HEK293 (cell line): Measurements from ENCODE around the gene SRD5A1.

ENCODE experiments used
- CTCF ChIA-PET: fragments of 350-600 bp; formaldehyde crosslinking; extraction: SDS; loops from one replicate; lab custom pipeline; 2021; ENCODE audit warnings: antibody characterized with exemption; lab: Yijun Ruan, JAX
- POLR2A ChIA-PET: fragments of 300-600 bp; formaldehyde crosslinking; extraction: SDS; loops from one replicate; lab custom pipeline; 2020; ENCODE audit warnings: antibody characterized with exemption, inconsistent platforms; lab: Yijun Ruan, JAX
- H3K27ac ChIP-seq: fragments of 200-500 bp; sonication (Bioruptor generic); 2 replicates; pipeline ENCODE4 v1.5.1; 2014; ENCODE audit warnings: low read depth, low read length, control low read depth, inconsistent platforms; ENCODE audit errors: extremely low read depth
- H3K36me3 ChIP-seq, 2 experiments: fragments of 200-500 bp in 1 of 2; sonication (Bioruptor generic) in 1 of 2; 1 replicate in 1 of 2; 2 replicates in 1 of 2; pipeline ENCODE4 v1.5.1; 2014 to 2017; ENCODE audit warnings: inconsistent platforms in 2 of 2, low read length in 2 of 2; ENCODE audit not compliant: control insufficient read depth in 2 of 2, insufficient read depth in 1 of 2
- H3K4me1 ChIP-seq: fragments of 200-500 bp; sonication (Bioruptor generic); 2 replicates; pipeline ENCODE4 v1.5.1; 2014; ENCODE audit warnings: mild to moderate bottlenecking, low read length, inconsistent platforms; ENCODE audit not compliant: control insufficient read depth, insufficient read depth
- H3K4me3 ChIP-seq: 2 replicates; pipeline ENCODE4 v1.5.1; 2011; ENCODE audit warnings: low read depth, mild to moderate bottlenecking, control low read depth, low read length, moderate library complexity
- H3K9me3 ChIP-seq: fragments of 200-500 bp; sonication (Bioruptor generic); 2 replicates; pipeline ENCODE4 v1.5.1; 2014; ENCODE audit warnings: low read depth, low read length, inconsistent platforms; ENCODE audit not compliant: control insufficient read depth, insufficient read depth
- BCL11A ChIP-seq: fragments of 450-650 bp; formaldehyde crosslinking; IDR thresholded peaks from 2 replicates; pipeline ENCODE4 v1.5.1; 2016; ENCODE audit warnings: low read depth, missing biosample characterization, missing genetic modification characterization
- FEZF1 ChIP-seq: fragments of 450-650 bp; formaldehyde crosslinking; IDR thresholded peaks from 2 replicates; pipeline ENCODE4 v1.5.1; 2016; ENCODE audit warnings: missing biosample characterization, missing genetic modification characterization
- HOXA7 ChIP-seq: sonication (generic); formaldehyde crosslinking; IDR thresholded peaks from 2 replicates; pipeline ENCODE4 v1.8.1; 2022; ENCODE audit warnings: missing genetic modification reagents, borderline replicate concordance
- KLF1 ChIP-seq: fragments of 450-650 bp; formaldehyde crosslinking; IDR thresholded peaks from 2 replicates; pipeline ENCODE4 v1.5.1; 2016; ENCODE audit warnings: missing biosample characterization, missing genetic modification characterization
- PRDM1 ChIP-seq: fragments of 450-650 bp; formaldehyde crosslinking; IDR thresholded peaks from 2 replicates; pipeline ENCODE4; 2016; ENCODE audit warnings: missing biosample characterization, missing genetic modification characterization
- SCRT1 ChIP-seq: fragments of 450-650 bp; formaldehyde crosslinking; IDR thresholded peaks from 2 replicates; pipeline ENCODE4 v1.5.1; 2016; ENCODE audit warnings: missing biosample characterization, missing genetic modification characterization, borderline replicate concordance
- ZBTB8A ChIP-seq: fragments of 450-650 bp; formaldehyde crosslinking; IDR thresholded peaks from 2 replicates; pipeline ENCODE4 v1.5.1; 2016; ENCODE audit warnings: missing biosample characterization, missing genetic modification characterization
- ZEB2 ChIP-seq: fragments of 450-650 bp; formaldehyde crosslinking; IDR thresholded peaks from 2 replicates; pipeline ENCODE4 v1.5.1; 2016; ENCODE audit warnings: missing biosample characterization, missing genetic modification characterization
- ZIC2 ChIP-seq: fragments of 450-650 bp; formaldehyde crosslinking; IDR thresholded peaks from 2 replicates; pipeline ENCODE4 v1.5.1; 2016; ENCODE audit warnings: missing biosample characterization, missing genetic modification characterization
- ZNF10 ChIP-seq: fragments of 450-650 bp; formaldehyde crosslinking; IDR thresholded peaks from 2 replicates; pipeline ENCODE4 v1.5.1; 2017; ENCODE audit warnings: missing biosample characterization, missing genetic modification characterization
- ZNF23 ChIP-seq: fragments of 450-650 bp; formaldehyde crosslinking; IDR thresholded peaks from 2 replicates; pipeline ENCODE4 v1.5.1; 2016; ENCODE audit warnings: missing biosample characterization, missing genetic modification characterization, borderline replicate concordance
- ZNF239 ChIP-seq: fragments of 450-650 bp; formaldehyde crosslinking; IDR thresholded peaks from 2 replicates; pipeline ENCODE4 v1.5.1; 2016; ENCODE audit warnings: missing biosample characterization, missing genetic modification characterization
- ZNF24 ChIP-seq: fragments of 450-650 bp; formaldehyde crosslinking; IDR thresholded peaks from 2 replicates; pipeline ENCODE4 v1.5.1; 2016; ENCODE audit warnings: missing biosample characterization, missing genetic modification characterization
- ZNF274 ChIP-seq, 2 experiments: fragments of 200-500 bp in 1 of 2; fragments of 450-650 bp in 1 of 2; sonication (Bioruptor generic) in 1 of 2; formaldehyde crosslinking in 1 of 2; IDR thresholded peaks; 2 replicates each; pipeline versions ENCODE4 v1.5.1 to v1.6.1; 2014 to 2016; ENCODE audit warnings: borderline replicate concordance in 1 of 2, inconsistent platforms in 1 of 2, low read length in 1 of 2, missing biosample characterization in 1 of 2, missing genetic modification characterization in 1 of 2
- ZNF311 ChIP-seq: fragments of 450-650 bp; formaldehyde crosslinking; IDR thresholded peaks from 2 replicates; pipeline ENCODE4 v1.5.1; 2017; ENCODE audit warnings: missing biosample characterization, missing genetic modification characterization, borderline replicate concordance
- ZNF391 ChIP-seq: fragments of 450-650 bp; formaldehyde crosslinking; IDR thresholded peaks from 2 replicates; pipeline ENCODE4 v1.5.1; 2016; ENCODE audit warnings: low read depth, missing biosample characterization, missing genetic modification characterization, borderline replicate concordance
- ZNF48 ChIP-seq: fragments of 450-650 bp; formaldehyde crosslinking; IDR thresholded peaks from 2 replicates; pipeline ENCODE4 v1.5.1; 2016; ENCODE audit warnings: missing biosample characterization, missing genetic modification characterization
- ZNF560 ChIP-seq: fragments of 450-650 bp; formaldehyde crosslinking; IDR thresholded peaks from 2 replicates; pipeline ENCODE4 v1.5.1; 2017; ENCODE audit warnings: missing biosample characterization, missing genetic modification characterization, borderline replicate concordance
- ZNF585B ChIP-seq: fragments of 450-650 bp; formaldehyde crosslinking; IDR thresholded peaks from 2 replicates; pipeline ENCODE4 v1.5.1; 2016; ENCODE audit warnings: missing biosample characterization, missing genetic modification characterization
- ZNF600 ChIP-seq: fragments of 450-650 bp; formaldehyde crosslinking; IDR thresholded peaks from 2 replicates; pipeline ENCODE4 v1.5.1; 2016; ENCODE audit warnings: missing biosample characterization, missing genetic modification characterization
- ZNF626 ChIP-seq: fragments of 450-650 bp; sonication (Bioruptor Pico); formaldehyde crosslinking; IDR thresholded peaks from 2 replicates; pipeline ENCODE4 v1.5.1; 2018; ENCODE audit warnings: missing biosample characterization, missing genetic modification characterization, inconsistent platforms
- ZNF677 ChIP-seq: fragments of 450-650 bp; IDR thresholded peaks from 2 replicates; pipeline ENCODE4 v1.5.0; 2018; ENCODE audit warnings: missing biosample characterization, mild to moderate bottlenecking, missing genetic modification characterization, moderate library complexity
- ZSCAN30 ChIP-seq: fragments of 450-650 bp; IDR thresholded peaks from 2 replicates; pipeline ENCODE4 v1.5.1; 2018; ENCODE audit warnings: missing biosample characterization, mild to moderate bottlenecking, missing genetic modification characterization, moderate library complexity
- TF ChIP-seq, protein P1 (sequence below): fragments of 450-650 bp; formaldehyde crosslinking; IDR thresholded peaks from 2 replicates; pipeline ENCODE4 v1.5.1; 2016; ENCODE audit warnings: missing biosample characterization, missing genetic modification characterization
- TF ChIP-seq, protein P2 (sequence below): fragments of 450-650 bp; formaldehyde crosslinking; IDR thresholded peaks from 2 replicates; pipeline ENCODE4 v1.5.1; 2016; ENCODE audit warnings: missing biosample characterization, missing genetic modification characterization, low read depth
- TF ChIP-seq, protein P3 (sequence below): fragments of 450-650 bp; formaldehyde crosslinking; IDR thresholded peaks from 2 replicates; pipeline ENCODE4 v1.5.1; 2017; ENCODE audit warnings: missing biosample characterization, missing genetic modification characterization
- TF ChIP-seq, protein P4 (sequence below): fragments of 450-650 bp; formaldehyde crosslinking; IDR thresholded peaks from 2 replicates; pipeline ENCODE4 v1.5.1; 2016; ENCODE audit warnings: missing biosample characterization, missing genetic modification characterization

The SRD5A1 gene

DNA sequence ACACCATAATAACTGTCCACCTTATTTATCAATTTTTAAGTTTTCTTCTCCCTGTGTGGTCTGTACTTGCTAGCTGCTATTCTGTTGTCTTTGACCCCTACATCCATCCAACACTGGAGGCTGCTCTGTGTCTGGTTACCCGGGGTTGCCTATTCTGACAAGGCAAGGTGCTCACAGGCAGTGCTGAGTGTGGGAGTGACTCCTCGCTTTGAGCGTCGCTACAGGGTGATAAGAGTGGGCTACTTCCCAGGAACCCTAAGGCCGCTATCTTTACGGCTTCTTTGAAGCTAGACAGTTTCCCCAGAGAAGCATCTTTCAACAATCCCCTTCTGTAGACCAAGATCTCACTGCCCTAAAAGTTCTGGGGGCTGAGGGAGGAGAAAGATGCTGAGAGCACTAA is 35.7 kb upstream of the SRD5A1 start (continued):
- TF ChIP-seq, protein P1, sequence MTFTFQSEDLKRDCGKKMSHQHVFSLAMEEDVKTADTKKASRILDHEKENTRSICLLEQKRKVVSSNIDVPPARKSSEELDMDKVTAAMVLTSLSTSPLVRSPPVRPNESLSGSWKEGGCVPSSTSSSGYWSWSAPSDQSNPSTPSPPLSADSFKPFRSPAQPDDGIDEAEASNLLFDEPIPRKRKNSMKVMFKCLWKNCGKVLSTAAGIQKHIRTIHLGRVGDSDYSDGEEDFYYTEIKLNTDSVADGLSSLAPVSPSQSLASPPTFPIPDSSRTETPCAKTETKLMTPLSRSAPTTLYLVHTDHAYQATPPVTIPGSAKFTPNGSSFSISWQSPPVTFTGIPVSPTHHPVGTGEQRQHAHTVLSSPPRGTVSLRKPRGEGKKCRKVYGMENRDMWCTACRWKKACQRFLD (tag by site-specific recombination) = no peak

DNA sequence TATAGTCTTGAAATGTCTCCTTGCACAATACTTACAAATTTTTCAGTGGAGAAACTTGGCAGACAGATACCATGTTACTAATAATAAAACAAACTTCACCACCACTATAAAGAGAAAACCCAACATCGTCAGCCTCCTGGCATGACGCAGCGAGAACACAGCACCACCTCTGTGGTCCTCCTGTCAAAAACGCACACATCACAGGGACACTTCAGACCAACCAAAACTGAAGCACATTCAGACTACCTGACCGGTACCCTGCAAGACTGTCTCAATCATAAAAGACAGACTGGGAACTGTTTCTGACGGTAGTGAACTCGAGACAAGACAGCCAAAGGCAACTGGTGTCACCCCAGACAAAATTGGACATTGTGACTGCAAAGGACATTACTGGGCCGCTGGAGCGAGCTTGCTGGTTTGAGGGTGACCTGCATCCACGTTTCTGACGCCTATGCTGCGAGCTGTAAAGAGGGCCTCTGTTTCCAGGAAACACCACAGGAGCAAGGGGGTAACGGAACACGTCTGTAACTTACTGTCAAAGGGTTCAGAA is 34.8 kb upstream of the SRD5A1 start:
- ChIA-PET POLR2A (no interaction called here), CTCF (interaction anchor here (0.8 kb wide), 1 partner anchor 12 kb away, joined by 3 read pairs; no protein-coding TSS in a partner anchor)
- no peak overlapping the region for H3K27ac ChIP-seq
- H3K36me3 ChIP-seq = peaks cover 35 to 64% of the 10 kb centered on the region in 2 experiments
- TF ChIP-seq, protein P2, sequence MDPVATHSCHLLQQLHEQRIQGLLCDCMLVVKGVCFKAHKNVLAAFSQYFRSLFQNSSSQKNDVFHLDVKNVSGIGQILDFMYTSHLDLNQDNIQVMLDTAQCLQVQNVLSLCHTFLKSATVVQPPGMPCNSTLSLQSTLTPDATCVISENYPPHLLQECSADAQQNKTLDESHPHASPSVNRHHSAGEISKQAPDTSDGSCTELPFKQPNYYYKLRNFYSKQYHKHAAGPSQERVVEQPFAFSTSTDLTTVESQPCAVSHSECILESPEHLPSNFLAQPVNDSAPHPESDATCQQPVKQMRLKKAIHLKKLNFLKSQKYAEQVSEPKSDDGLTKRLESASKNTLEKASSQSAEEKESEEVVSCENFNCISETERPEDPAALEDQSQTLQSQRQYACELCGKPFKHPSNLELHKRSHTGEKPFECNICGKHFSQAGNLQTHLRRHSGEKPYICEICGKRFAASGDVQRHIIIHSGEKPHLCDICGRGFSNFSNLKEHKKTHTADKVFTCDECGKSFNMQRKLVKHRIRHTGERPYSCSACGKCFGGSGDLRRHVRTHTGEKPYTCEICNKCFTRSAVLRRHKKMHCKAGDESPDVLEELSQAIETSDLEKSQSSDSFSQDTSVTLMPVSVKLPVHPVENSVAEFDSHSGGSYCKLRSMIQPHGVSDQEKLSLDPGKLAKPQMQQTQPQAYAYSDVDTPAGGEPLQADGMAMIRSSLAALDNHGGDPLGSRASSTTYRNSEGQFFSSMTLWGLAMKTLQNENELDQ (tag by site-specific recombination) = no peak
- TF ChIP-seq ZNF391 (tag by site-specific recombination) (no peak), ZIC2 (tag by site-specific recombination) (no peak), ZNF311 (tag by site-specific recombination) (no peak), ZNF24 (no peak), ZNF585B (tag by site-specific recombination) (no peak), BCL11A (tag by site-specific recombination) (no peak), ZNF274 (IDR thresholded peaks at IDR 0.05; ENCODE audit: low read length) (no peak), ZNF274 (tag by site-specific recombination; IDR thresholded peaks at IDR 0.05; ENCODE audit: borderline replicate concordance) (no peak), ZNF239 (tag by site-specific recombination) (no peak), KLF1 (tag by site-specific recombination) (no peak)
- no peaks in the 10 kb centered on the region for H3K9me3 ChIP-seq
- no peaks in the 10 kb centered on the region for H3K4me1 ChIP-seq
- no peak overlapping the region for H3K4me3 ChIP-seq

DNA sequence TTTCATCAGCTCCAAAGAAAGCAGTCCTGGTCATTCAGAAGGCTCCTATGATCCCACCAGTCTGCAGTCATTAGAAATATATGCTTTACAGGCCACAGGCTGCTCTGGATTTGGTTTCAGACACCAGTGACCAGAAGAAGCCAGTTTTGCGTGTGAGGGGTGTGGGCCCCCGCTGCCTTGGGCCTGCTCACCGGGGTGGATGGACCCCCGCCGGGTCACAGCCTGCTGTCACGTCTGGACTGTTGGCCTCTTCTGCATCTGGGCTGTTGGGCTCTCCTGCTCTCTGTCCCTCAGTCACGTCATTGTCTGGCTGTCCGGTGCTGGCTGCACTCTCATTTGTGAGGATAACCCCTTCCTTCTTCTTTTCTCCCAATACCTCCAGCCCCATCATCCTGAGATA is 33.5 kb upstream of the SRD5A1 start:
- no peaks in the 10 kb centered on the region for H3K4me1 ChIP-seq
- H3K27ac ChIP-seq = no peak overlapping the region
- no peak overlapping the region for H3K4me3 ChIP-seq
- TF ChIP-seq PRDM1 (no peak), ZNF677 (tag by site-specific recombination) (no peak), ZNF626 (tag by site-specific recombination) (no peak), ZNF10 (tag by site-specific recombination) (no peak), ZBTB8A (tag by site-specific recombination) (no peak), ZNF560 (tag by site-specific recombination) (no peak), FEZF1 (no peak), SCRT1 (tag by site-specific recombination) (no peak), ZEB2 (tag by site-specific recombination) (no peak), ZSCAN30 (tag by site-specific recombination) (no peak), ZNF600 (tag by site-specific recombination) (no peak), ZNF48 (tag by site-specific recombination) (no peak), ZNF23 (no peak), HOXA7 (CRISPR knock-in tag) (no peak)
- TF ChIP-seq, protein P3, sequence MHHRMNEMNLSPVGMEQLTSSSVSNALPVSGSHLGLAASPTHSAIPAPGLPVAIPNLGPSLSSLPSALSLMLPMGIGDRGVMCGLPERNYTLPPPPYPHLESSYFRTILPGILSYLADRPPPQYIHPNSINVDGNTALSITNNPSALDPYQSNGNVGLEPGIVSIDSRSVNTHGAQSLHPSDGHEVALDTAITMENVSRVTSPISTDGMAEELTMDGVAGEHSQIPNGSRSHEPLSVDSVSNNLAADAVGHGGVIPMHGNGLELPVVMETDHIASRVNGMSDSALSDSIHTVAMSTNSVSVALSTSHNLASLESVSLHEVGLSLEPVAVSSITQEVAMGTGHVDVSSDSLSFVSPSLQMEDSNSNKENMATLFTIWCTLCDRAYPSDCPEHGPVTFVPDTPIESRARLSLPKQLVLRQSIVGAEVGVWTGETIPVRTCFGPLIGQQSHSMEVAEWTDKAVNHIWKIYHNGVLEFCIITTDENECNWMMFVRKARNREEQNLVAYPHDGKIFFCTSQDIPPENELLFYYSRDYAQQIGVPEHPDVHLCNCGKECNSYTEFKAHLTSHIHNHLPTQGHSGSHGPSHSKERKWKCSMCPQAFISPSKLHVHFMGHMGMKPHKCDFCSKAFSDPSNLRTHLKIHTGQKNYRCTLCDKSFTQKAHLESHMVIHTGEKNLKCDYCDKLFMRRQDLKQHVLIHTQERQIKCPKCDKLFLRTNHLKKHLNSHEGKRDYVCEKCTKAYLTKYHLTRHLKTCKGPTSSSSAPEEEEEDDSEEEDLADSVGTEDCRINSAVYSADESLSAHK (tag by site-specific recombination) = no peak
- TF ChIP-seq, protein P4, sequence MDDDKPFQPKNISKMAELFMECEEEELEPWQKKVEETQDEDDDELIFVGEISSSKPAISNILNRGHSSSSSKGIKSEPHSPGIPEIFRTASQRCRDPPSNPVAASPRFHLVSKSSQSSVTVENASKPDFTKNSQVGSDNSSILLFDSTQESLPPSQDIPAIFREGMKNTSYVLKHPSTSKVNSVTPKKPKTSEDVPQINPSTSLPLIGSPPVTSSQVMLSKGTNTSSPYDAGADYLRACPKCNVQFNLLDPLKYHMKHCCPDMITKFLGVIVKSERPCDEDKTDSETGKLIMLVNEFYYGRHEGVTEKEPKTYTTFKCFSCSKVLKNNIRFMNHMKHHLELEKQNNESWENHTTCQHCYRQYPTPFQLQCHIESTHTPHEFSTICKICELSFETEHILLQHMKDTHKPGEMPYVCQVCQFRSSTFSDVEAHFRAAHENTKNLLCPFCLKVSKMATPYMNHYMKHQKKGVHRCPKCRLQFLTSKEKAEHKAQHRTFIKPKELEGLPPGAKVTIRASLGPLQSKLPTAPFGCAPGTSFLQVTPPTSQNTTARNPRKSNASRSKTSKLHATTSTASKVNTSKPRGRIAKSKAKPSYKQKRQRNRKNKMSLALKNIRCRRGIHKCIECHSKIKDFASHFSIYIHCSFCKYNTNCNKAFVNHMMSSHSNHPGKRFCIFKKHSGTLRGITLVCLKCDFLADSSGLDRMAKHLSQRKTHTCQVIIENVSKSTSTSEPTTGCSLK (tag by site-specific recombination) = no peak
- H3K36me3 ChIP-seq = peaks cover 39 to 78% of the 10 kb centered on the region in 2 experiments
- CTCF ChIA-PET = no interaction called here
- H3K9me3 ChIP-seq = no peaks in the 10 kb centered on the region
- POLR2A ChIA-PET = no interaction called here
